NCI-H1417 treated with DMSO at 0.1 percent for 48 hours (cell line): ENCODE measurements around the gene ADAMTSL5.

Source experiments
- DNase-seq: peaks from one replicate; lab custom pipeline; 2025; lab: John Stamatoyannopoulos, UW

The ADAMTSL5 gene

GRCh38 chr19:1495799-1496713 lies 16.8 kb downstream of the ADAMTSL5 start:
- DNase-seq = no peak

- no peak for DNase-seq
Observed at GRCh38 chr19:1495051-1495798, 17.6 kb downstream of the ADAMTSL5 start.

- no peak for DNase-seq
Observed at GRCh38 chr19:1494115-1494815, 18.6 kb downstream of the ADAMTSL5 start.

DNA sequence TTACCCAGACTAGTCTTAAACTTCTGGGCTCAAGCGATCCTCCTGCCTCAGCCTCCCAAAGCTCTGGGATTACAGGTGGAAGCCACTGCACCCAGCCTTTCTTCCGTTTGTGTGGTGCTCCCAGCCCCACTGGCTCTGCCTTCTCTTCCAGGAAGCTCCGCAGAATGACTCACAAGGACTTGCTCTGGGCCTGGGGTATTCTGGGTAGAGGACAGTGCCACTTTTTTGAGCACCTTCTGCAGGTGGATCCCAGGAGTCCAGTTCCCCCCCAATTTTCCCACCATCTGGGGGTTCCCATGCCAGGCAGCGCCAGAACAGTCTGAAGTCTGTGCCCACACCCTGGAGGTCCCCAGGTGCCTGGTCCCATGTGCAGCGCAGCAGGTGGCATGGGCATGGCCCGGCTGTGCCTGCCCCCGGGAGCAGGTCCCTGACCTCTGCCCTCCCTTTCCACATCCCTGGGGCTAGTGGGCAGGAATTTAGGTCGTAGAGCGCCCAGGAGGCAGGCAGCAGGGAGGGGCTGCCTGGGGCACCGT lies 20.3 kb downstream of the ADAMTSL5 start:
- DNase-seq = no peak

DNA sequence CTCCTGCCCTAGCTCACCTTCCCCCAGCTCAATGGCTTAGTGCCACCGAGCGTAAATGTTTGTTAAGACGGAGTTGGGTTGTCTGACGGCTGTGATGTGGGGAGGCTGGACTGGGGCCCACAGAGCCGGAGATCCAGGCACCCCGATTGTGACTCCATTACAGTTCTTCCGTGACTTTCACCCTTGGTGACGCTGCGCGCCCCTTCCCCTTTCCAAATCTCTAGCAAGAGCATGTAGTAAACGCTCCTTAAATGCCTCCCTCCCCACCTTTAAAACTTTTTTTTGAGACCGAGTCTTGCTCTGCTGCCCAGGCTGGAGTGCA lies 21.0 kb downstream of the ADAMTSL5 start:
- no peak for DNase-seq

GRCh38 chr19:1491114-1491848 lies 21.5 kb downstream of the ADAMTSL5 start, which contains the start of gene REEP6:
Gene REEP6 (plus strand): TSS chr19:1491181. CDS start chr19:1491270, 89 bp downstream.
- no peak for DNase-seq

DNA sequence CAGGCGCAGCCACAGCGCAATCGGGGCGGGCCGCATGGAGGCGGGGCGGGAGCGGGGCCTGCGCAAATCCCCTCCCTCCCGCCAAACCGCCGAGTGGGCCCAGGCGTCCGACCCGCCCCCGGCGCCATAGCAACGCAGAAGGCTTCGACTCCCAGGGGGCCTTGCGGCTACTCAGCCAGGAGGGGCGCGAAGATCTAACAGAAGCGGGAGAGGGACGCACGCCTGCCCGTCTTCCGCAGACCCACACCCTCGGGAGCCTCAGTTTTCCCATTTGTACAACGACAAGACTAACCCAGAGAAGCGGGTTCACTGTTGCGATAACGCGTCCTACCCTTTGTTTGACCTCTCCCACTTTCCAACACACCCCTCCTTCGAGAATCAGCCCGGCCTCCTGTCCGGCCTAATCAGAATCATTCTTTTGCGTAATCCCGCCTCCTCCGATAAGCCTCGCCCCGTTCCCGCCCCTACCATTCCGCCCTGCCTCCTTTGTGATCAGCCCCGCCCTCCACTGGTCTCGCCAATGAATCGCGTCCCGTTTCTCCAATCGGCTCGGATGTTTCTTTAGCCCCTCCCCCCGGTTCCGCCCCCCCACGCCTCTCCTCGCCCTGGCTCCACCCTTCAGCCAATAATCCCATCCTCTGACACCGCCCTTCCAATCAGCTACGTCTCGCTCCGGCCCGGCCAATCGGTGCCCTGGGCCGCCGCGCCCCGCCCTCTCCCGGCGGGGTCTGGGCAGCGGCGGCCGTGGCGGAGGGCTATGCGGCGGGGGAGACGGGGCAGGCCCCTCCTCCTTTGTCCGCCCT lies 22.3 kb downstream of the ADAMTSL5 start, which contains the start of gene PCSK4:
Gene PCSK4, minus strand, starts transcription at position 40 of the 803 bp plus-strand sequence. Its CDS starts 4 bp downstream, at position 36.
- DNase-seq = peak; percentile 99

- no peak for DNase-seq
Observed at GRCh38 chr19:1489463-1490310, 23.1 kb downstream of the ADAMTSL5 start.

GRCh38 chr19:1488282-1488601 lies 24.6 kb downstream of the ADAMTSL5 start:
- no peak for DNase-seq

- DNase-seq = no peak
Observed at GRCh38 chr19:1487576-1488281, 25.1 kb downstream of the ADAMTSL5 start.

DNA sequence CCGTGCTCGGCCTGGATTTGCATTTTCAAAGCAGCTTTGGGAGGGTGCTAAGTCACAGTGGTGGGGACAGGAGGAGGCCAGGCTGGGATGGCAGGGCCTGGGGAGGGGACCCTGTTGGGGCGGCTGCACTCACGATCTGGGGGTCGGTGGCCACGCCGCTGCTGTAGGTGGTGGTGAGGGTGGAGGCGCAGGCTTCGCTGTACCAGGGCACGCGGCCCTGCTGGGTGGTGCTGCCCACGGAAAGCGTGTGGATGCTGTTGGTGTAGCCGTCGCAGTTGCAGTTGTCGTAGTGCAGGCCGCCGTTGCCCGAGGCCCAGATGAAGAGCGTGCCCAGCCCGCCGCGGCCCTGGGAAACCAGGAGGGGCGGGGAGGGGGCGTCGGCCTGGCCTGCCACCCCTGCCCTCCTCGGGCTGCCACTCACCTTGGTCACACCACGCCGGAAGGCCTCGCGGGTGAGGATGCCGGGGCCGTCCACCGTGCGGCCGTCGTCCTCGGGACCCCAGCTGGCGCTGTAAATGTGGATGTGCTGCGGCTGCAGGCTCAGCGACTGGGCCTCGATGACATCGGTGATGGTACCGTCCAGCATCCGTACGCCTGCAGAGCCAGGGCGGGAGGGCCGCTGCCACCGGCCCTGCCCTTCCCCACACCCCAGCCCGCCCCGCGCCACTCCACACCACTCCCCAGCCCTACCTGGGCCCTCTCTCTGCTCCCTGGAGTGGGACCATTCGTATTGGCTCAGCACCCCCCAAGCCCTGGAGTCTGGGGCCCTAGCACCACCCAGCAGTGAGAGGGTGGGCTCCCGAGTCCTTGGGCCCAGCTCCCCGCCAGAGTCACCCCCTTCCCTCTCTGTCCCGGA lies 25.9 kb downstream of the ADAMTSL5 start:
- DNase-seq = no peak

DNA sequence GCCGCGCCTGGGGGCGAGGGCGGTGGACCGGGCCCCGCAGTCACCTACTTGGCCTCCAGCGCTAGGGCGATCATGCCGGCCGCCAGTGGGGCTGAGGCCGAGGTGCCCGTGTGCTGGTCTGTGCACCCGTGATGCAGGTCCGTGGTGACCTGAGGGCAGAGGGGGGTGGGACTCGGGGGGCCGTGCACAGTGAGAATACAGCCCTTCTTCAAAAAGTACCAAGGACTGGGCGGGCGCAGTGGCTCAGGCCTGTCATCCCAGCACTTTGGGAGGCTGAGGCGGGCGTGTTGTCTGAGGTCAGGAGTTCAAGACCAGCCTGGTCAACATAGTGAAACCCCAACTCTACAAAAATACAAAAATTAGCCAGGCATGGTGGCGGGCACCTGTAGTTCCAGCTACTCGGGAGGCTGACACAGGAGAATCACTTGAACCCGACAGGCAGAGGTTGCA lies 28.8 kb downstream of the ADAMTSL5 start:
- no peak for DNase-seq

DNA sequence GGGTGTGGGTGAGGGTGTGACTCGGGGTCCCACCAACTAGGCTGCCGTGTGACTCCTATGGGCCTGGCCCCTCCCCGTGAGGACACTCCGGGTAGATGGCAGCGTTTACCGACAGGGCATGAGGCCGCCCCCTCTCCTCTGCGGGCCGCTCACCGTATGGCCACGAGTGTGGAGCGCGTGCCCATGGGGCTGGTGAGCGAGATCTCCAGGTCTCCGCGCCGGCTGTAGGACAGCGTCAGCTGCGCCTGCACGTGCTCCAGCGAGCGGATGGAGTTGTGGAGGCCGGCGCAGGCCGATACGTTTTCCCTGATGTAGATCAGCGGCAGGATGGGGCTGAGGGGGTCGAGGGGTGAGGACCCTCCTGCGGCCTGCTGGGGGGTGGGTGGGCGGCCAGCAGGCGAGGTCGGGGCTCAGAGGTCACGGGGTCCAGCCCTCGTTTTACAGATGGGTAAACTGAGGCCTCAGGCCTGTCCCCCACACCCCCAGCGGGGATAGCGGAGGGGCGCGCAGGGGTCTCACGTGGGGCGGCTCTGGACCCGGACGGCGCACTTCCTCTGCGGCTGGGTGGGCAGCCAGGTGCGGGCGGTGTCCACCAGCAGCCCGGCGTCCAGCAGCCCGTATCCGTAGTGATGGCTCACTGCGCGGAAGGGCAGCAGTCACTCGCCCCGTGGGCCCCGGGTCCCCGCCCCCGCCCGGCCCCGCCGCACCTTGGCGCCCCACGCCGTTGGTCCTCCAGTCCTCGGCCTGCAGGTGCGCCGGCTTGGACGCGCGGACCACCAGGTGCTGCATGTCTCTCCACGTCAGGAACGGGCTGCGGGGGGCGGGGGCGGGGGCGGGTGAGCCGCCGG lies 29.5 kb downstream of the ADAMTSL5 start:
- DNase-seq = no peak

DNA sequence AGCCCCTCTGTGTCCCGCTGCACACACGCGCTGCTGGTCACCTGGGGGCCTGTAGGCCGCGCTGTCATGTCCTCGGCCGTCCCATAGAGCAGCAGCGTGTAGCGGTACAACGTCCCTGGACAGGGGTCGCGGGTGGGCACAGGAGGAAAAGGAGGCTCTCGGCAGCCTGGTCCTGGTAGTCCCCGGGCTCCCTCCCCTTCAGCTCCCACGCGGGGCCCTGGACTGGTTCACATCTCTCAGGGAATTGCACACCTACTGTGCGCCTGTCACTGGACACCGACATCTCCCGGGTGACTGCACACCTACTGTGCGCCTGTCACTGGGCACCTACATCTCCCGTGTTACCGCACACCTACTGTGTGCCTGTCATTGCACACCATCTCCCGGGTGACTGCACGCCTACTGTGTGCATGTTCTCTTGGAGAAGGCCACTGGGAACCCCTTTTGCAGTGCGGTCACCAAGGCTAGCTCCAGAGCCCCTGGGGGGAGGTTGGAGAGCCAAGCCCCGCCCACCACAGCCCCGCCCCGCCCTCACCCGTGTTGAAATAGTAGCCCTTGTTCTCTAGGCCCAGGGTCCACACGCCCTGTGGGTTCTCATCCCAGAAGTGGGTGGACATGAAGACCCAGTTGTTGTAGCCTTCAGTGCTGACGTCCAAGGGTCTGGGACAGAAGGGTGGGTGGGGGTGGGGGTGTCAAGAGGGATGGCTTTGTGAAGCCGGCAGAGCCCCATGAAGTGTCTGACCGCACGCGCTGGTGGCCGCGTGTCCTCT lies 30.3 kb downstream of the ADAMTSL5 start:
- DNase-seq = no peak

GRCh38 chr19:1481893-1482360 lies 30.9 kb downstream of the ADAMTSL5 start:
- DNase-seq = no peak

DNA sequence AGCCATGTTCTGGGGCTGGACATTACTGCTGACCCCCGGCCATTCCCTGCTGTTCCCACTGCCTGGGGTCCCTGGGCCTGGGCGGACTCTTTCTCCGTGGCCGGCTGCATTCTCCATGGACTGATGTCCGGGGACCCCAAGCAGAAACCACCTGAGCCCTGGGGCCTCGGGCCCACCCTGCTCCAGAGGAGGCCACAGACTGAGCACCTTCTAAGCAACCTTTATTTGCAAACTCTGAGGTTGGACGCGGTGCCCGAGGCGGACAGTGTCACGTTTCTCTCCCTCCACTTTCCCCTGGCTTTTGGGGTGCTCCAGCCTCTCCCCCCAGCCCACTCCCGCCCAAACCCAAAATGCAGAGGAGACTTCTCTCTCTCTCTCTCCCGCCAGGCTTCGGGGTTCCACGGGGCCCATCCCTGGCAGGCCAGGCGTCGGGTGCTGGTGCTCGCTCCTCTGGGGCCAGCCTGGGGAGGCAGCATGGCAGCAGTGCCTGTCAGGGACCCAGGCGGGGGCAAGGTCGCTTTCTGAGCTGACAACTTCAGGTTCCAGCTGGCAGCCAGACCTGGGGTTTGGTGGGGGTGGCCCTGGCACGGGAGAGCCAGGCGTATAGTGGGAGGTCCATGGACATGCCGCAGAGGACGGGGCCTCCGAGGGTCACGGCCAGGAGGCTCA lies 31.5 kb downstream of the ADAMTSL5 start:
- no peak for DNase-seq
